HepG2 (cell line): ENCODE data around the gene WEE1. TPM values are rescaled to one million over a fixed set of nuclear protein-coding genes. Genes with fewer than 3 reads are reported as not detected.
A peak's percentile ranks its signal among the peaks of the same experiment; 100 is the strongest.

Experiments
- ATRX ChIP-seq: sonication (generic); formaldehyde crosslinking; IDR thresholded peaks from 2 replicates; pipeline ENCODE4 v1.4.0; 2020; ENCODE audit warnings: missing genetic modification reagents, borderline replicate concordance
- CBX2 ChIP-seq, 2 experiments: fragments of 200-600 bp in 1 of 2; sonication (generic); formaldehyde crosslinking in 1 of 2; IDR thresholded peaks; 2 replicates each; pipeline versions ENCODE4 v1.7.0 to v1.8.1; 2018 to 2022; ENCODE audit warnings: low read depth in 2 of 2, low read length in 1 of 2, mild to moderate bottlenecking in 1 of 2, missing genetic modification reagents in 1 of 2
- HNF1A ChIP-seq, 2 experiments: sonication (generic) in 1 of 2; formaldehyde crosslinking in 1 of 2; IDR thresholded peaks; 2 replicates each; pipeline versions ENCODE4 v1.4.0 to v1.6.1; 2016 to 2020; ENCODE audit warnings: borderline replicate concordance in 1 of 2, low read depth in 1 of 2, mild to moderate bottlenecking in 1 of 2, missing genetic modification reagents in 1 of 2
- KLF11 ChIP-seq: IDR thresholded peaks from 2 replicates; pipeline ENCODE4 v1.6.1; 2016; ENCODE audit warnings: missing compliant biosample characterization
- MTF1 ChIP-seq: sonication (generic); formaldehyde crosslinking; IDR thresholded peaks from 2 replicates; pipeline ENCODE4 v1.5.0; 2020; ENCODE audit warnings: missing genetic modification reagents
- PHF8 ChIP-seq: sonication (generic); formaldehyde crosslinking; IDR thresholded peaks from 2 replicates; pipeline ENCODE4 v1.5.0; 2020; ENCODE audit warnings: missing genetic modification reagents
- SP2 ChIP-seq: sonication (generic); formaldehyde crosslinking; IDR thresholded peaks from 2 replicates; pipeline ENCODE4 v1.5.1; 2020; ENCODE audit warnings: mild to moderate bottlenecking, missing genetic modification reagents
- SP4 ChIP-seq: sonication (generic); formaldehyde crosslinking; IDR thresholded peaks from 2 replicates; pipeline ENCODE4 v1.8.1; 2023; ENCODE audit warnings: mild to moderate bottlenecking, missing genetic modification reagents
- TOE1 ChIP-seq: sonication (generic); formaldehyde crosslinking; IDR thresholded peaks from 2 replicates; pipeline ENCODE4 v1.4.0; 2020; ENCODE audit warnings: mild to moderate bottlenecking, missing genetic modification reagents
- ZKSCAN8 ChIP-seq: IDR thresholded peaks from 2 replicates; pipeline ENCODE4 v1.6.1; 2016; ENCODE audit warnings: borderline replicate concordance, missing genetic modification reagents, missing compliant biosample characterization
- ZNF337 ChIP-seq: sonication (generic); formaldehyde crosslinking; IDR thresholded peaks from 2 replicates; pipeline ENCODE4 v1.5.1; 2020; ENCODE audit warnings: missing genetic modification reagents, low read depth, mild to moderate bottlenecking, borderline replicate concordance
- ZNF383 ChIP-seq: sonication (generic); formaldehyde crosslinking; IDR thresholded peaks from 2 replicates; pipeline ENCODE4 v1.4.0; 2020; ENCODE audit warnings: missing genetic modification reagents, mild to moderate bottlenecking, borderline replicate concordance
- ZNF451 ChIP-seq: sonication (generic); formaldehyde crosslinking; IDR thresholded peaks from 2 replicates; pipeline ENCODE4 v1.5.0; 2020; ENCODE audit warnings: mild to moderate bottlenecking, missing genetic modification reagents
- ZNF460 ChIP-seq: sonication (generic); formaldehyde crosslinking; IDR thresholded peaks from 2 replicates; pipeline ENCODE4 v1.5.1; 2020; ENCODE audit warnings: missing genetic modification reagents, mild to moderate bottlenecking, borderline replicate concordance
- ZNF567 ChIP-seq: sonication (generic); formaldehyde crosslinking; IDR thresholded peaks from 2 replicates; pipeline ENCODE4 v1.8.1; 2023; ENCODE audit warnings: mild to moderate bottlenecking, missing genetic modification reagents, borderline replicate concordance
- polyA plus RNA-seq, 8 experiments: library from polyadenylated mRNA; depleted of rRNA in 3 of 8; stranded (reverse) in 7 of 8; unstranded in 1 of 8; fragments of >200 nt; fragmentation: Illumina TruSeq in 4 of 8; extraction: Trizol in 4 of 8; gene quantifications; 2 replicates each; pipeline versions ENCODE4 v1.2.1 to v1.2.3, GENCODE V29; 2011 to 2016; ENCODE audit warnings: low read depth in 4 of 8, missing spikeins in 1 of 8, mixed read lengths in 1 of 8; ENCODE audit not compliant: insufficient read depth in 1 of 8
- total RNA-seq, 5 experiments: library from RNA; depleted of rRNA; stranded (reverse); fragments of >200 nt; fragmentation: Illumina TruSeq; extraction: Trizol; gene quantifications; 2 replicates each; pipeline ENCODE4 v1.2.3, GENCODE V29; 2016; ENCODE audit warnings: low read depth in 1 of 5
- TF ChIP-seq, protein P1 (sequence below): sonication (generic); formaldehyde crosslinking; IDR thresholded peaks from 2 replicates; pipeline ENCODE4 v1.5.1; 2020; ENCODE audit warnings: mild to moderate bottlenecking, missing genetic modification reagents, borderline replicate concordance
- TF ChIP-seq, protein P2 (sequence below): sonication (generic); formaldehyde crosslinking; IDR thresholded peaks from 2 replicates; pipeline ENCODE4 v1.5.1; 2020; ENCODE audit warnings: missing genetic modification reagents, mild to moderate bottlenecking, borderline replicate concordance

Gene WEE1
- total and polyA plus RNA-seq, 2 of the 13 experiments (the other 11 are each of a cell fraction or from before 2014, with no cell fraction given), result 31.4 to 63.7 TPM

GRCh38 chr11:9606809-9607510, 33.5 kb downstream of the WEE1 start (continued):
- TF ChIP-seq, protein P1, sequence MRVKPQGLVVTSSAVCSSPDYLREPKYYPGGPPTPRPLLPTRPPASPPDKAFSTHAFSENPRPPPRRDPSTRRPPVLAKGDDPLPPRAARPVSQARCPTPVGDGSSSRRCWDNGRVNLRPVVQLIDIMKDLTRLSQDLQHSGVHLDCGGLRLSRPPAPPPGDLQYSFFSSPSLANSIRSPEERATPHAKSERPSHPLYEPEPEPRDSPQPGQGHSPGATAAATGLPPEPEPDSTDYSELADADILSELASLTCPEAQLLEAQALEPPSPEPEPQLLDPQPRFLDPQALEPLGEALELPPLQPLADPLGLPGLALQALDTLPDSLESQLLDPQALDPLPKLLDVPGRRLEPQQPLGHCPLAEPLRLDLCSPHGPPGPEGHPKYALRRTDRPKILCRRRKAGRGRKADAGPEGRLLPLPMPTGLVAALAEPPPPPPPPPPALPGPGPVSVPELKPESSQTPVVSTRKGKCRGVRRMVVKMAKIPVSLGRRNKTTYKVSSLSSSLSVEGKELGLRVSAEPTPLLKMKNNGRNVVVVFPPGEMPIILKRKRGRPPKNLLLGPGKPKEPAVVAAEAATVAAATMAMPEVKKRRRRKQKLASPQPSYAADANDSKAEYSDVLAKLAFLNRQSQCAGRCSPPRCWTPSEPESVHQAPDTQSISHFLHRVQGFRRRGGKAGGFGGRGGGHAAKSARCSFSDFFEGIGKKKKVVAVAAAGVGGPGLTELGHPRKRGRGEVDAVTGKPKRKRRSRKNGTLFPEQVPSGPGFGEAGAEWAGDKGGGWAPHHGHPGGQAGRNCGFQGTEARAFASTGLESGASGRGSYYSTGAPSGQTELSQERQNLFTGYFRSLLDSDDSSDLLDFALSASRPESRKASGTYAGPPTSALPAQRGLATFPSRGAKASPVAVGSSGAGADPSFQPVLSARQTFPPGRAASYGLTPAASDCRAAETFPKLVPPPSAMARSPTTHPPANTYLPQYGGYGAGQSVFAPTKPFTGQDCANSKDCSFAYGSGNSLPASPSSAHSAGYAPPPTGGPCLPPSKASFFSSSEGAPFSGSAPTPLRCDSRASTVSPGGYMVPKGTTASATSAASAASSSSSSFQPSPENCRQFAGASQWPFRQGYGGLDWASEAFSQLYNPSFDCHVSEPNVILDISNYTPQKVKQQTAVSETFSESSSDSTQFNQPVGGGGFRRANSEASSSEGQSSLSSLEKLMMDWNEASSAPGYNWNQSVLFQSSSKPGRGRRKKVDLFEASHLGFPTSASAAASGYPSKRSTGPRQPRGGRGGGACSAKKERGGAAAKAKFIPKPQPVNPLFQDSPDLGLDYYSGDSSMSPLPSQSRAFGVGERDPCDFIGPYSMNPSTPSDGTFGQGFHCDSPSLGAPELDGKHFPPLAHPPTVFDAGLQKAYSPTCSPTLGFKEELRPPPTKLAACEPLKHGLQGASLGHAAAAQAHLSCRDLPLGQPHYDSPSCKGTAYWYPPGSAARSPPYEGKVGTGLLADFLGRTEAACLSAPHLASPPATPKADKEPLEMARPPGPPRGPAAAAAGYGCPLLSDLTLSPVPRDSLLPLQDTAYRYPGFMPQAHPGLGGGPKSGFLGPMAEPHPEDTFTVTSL, result no peak
- TF ChIP-seq, protein P2, sequence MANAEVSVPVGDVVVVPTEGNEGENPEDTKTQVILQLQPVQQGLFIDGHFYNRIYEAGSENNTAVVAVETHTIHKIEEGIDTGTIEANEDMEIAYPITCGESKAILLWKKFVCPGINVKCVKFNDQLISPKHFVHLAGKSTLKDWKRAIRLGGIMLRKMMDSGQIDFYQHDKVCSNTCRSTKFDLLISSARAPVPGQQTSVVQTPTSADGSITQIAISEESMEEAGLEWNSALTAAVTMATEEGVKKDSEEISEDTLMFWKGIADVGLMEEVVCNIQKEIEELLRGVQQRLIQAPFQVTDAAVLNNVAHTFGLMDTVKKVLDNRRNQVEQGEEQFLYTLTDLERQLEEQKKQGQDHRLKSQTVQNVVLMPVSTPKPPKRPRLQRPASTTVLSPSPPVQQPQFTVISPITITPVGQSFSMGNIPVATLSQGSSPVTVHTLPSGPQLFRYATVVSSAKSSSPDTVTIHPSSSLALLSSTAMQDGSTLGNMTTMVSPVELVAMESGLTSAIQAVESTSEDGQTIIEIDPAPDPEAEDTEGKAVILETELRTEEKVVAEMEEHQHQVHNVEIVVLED (CRISPR knock-in tag), result no peak
- no peak for TF ChIP-seq ZNF383
- TF ChIP-seq ATRX (CRISPR knock-in tag), result no peak
- TF ChIP-seq TOE1 (CRISPR knock-in tag), result no peak
- TF ChIP-seq ZNF567 (CRISPR knock-in tag), result no peak; the same call in 1 of the 2 replicates
- no peak for TF ChIP-seq ZNF451
- TF ChIP-seq CBX2 (IDR thresholded peaks at IDR 0.05; ENCODE audit: low read depth, low read length), result no peak
- no peak for TF ChIP-seq CBX2 (CRISPR knock-in tag; IDR thresholded peaks at IDR 0.05; ENCODE audit: low read depth)
- TF ChIP-seq SP2 (CRISPR knock-in tag), result no peak
- TF ChIP-seq SP4 (CRISPR knock-in tag), result no peak
- no peak for TF ChIP-seq HNF1A (IDR thresholded peaks at IDR 0.05; ENCODE audit: low read depth)
- TF ChIP-seq HNF1A (CRISPR knock-in tag; IDR thresholded peaks at IDR 0.05; ENCODE audit: borderline replicate concordance), result peak; percentile 40; the same call in 1 of the 2 replicates
- TF ChIP-seq PHF8 (CRISPR knock-in tag), result peak; percentile 38; the same call in 1 of the 2 replicates
- no peak for TF ChIP-seq ZKSCAN8 (CRISPR knock-in tag)
- TF ChIP-seq KLF11, result no peak
- no peak for TF ChIP-seq MTF1 (CRISPR knock-in tag)
- no peak for TF ChIP-seq ZNF337 (CRISPR knock-in tag)
- no peak for TF ChIP-seq ZNF460 (CRISPR knock-in tag)
